Caki2 (cell line): ENCODE data around the gene EOMES. TPM values are rescaled to one million over a fixed set of nuclear protein-coding genes. Genes with fewer than 3 reads are reported as not detected.

Source experiments
- total RNA-seq: library from RNA; depleted of rRNA; stranded (reverse); fragments of >200 nt; shearing (Covaris generic); gene quantifications from 2 replicates; pipeline ENCODE4 v1.2.3, GENCODE V29; 2014; ENCODE audit warnings: low replicate concordance; rRNA removed

Gene EOMES
- total RNA-seq, 1 experiment from 2014 or later = not detected

Other genes starting within 250 kb of the EOMES start
- 7.4 and 13.7 TPM in 2 replicates for gene SLC4A7, start 237.9 kb downstream of the EOMES start, total RNA-seq